Smooth muscle cell (in vitro differentiated cells): ENCODE results near the gene CBLL1. TPM values are rescaled to one million over a fixed set of nuclear protein-coding genes. Genes with fewer than 3 reads are reported as not detected.

Experiments
- DNase-seq: peaks from one replicate; lab custom pipeline; 2025; ENCODE audit not compliant: unreplicated experiment; lab: John Stamatoyannopoulos, UW
- H2AFZ ChIP-seq: fragments of 200-600 bp; sonication (generic); 2 replicates; pipeline ENCODE4 v1.6.0; 2016; ENCODE audit warnings: antibody characterized with exemption, low read depth, mild to moderate bottlenecking
- H3F3A ChIP-seq: fragments of 200-600 bp; sonication (generic); 2 replicates; pipeline ENCODE4 v1.6.0; 2017; ENCODE audit warnings: antibody characterized with exemption, low read depth
- H3K27ac ChIP-seq: fragments of 200-600 bp; sonication (generic); 2 replicates; pipeline ENCODE4 v1.5.1; 2016; ENCODE audit warnings: low read depth, mild to moderate bottlenecking
- H3K27me3 ChIP-seq: fragments of 200-600 bp; sonication (generic); 2 replicates; pipeline ENCODE4 v1.6.1; 2016; ENCODE audit warnings: low read depth, mild to moderate bottlenecking
- H3K36me3 ChIP-seq: fragments of 200-600 bp; sonication (generic); 2 replicates; pipeline ENCODE4 v1.5.1; 2016; ENCODE audit warnings: low read depth
- H3K4me1 ChIP-seq: fragments of 200-600 bp; sonication (generic); 2 replicates; pipeline ENCODE4 v1.5.1; 2016; ENCODE audit warnings: low read depth
- H3K4me2 ChIP-seq: fragments of 200-600 bp; sonication (generic); 2 replicates; pipeline ENCODE4 v1.6.0; 2016; ENCODE audit warnings: mild to moderate bottlenecking
- H3K4me3 ChIP-seq: fragments of 200-600 bp; sonication (generic); 2 replicates; pipeline ENCODE4 v1.5.1; 2016; ENCODE audit warnings: mild to moderate bottlenecking
- H3K79me2 ChIP-seq: fragments of 200-600 bp; sonication (generic); 2 replicates; pipeline ENCODE4 v1.6.0; 2016; ENCODE audit warnings: low read depth, mild to moderate bottlenecking
- H3K9ac ChIP-seq: fragments of 200-600 bp; sonication (generic); 2 replicates; pipeline ENCODE4 v1.6.0; 2016; ENCODE audit warnings: low read depth
- H3K9me3 ChIP-seq: fragments of 200-600 bp; sonication (generic); replicated peaks from 2 replicates; pipeline ENCODE4 v1.5.1; 2016; ENCODE audit warnings: low read depth
- H4K20me1 ChIP-seq: fragments of 200-600 bp; sonication (generic); 2 replicates; pipeline ENCODE4 v1.6.0; 2016; ENCODE audit warnings: low read depth
- CTCF ChIP-seq: fragments of 200-600 bp; sonication (generic); IDR thresholded peaks from 2 replicates; pipeline ENCODE4 v1.5.1; 2017; ENCODE audit warnings: borderline replicate concordance, mild to moderate bottlenecking, antibody characterized with exemption; ENCODE audit not compliant: insufficient read depth, poor library complexity, severe bottlenecking
- WGBS: methylation state at CpG from one replicate; pipeline ENCODE4 v1.1.7; 2016; ENCODE audit warnings: low lambda C conversion rate; 5-methylcytosine and 5-hydroxymethylcytosine counted together
- polyA plus RNA-seq: library from polyadenylated mRNA; unstranded; fragments of >200 nt; fragmentation: Nextera tagmentation; extraction: Ambion mirVana; gene quantifications from 2 replicates; pipeline ENCODE4 v1.2.1, GENCODE V29; 2016
- total RNA-seq: library from RNA; depleted of rRNA; stranded (reverse); fragments of >200 nt; gene quantifications from 2 replicates; pipeline ENCODE4 v1.2.3, GENCODE V29; 2014

CBLL1 gene
- total RNA-seq (17.8 and 31.4 TPM in 2 replicates), polyA plus RNA-seq (20.4 and 22.9 TPM in 2 replicates)

GRCh38 chr7:107743567-107744344 lies at the start of gene CBLL1:
Gene CBLL1 (plus strand): TSS chr7:107744142. CDS start chr7:107744164, 22 bp downstream.
- 2% methylated on average over 56 of the region's 56 CpGs for WGBS
- Histone ChIP-seq H3K79me2 (peaks cover 47% of the 10 kb centered on the region), H3F3A (peaks cover 4% of the 10 kb centered on the region), H3K4me3 (peak within 1 kb of the TSS; percentile 84), H3K9ac (peak within 1 kb of the TSS; percentile 80), H2AFZ (peak within 1 kb of the TSS; percentile 94), H4K20me1 (peaks cover 42% of the 10 kb centered on the region), H3K27me3 (peaks cover 15% of the 10 kb centered on the region), H3K27ac (peak within 1 kb of the TSS; percentile 69), H3K36me3 (no peaks in the 10 kb centered on the region), H3K4me1 (peaks cover 21% of the 10 kb centered on the region), H3K9me3 (no peaks in the 10 kb centered on the region), H3K4me2 (peak within 1 kb of the TSS; percentile 100)
- peak; percentile 53 for TF ChIP-seq CTCF
- peak; percentile 93 for DNase-seq

- no peak for DNase-seq
- Histone ChIP-seq H2AFZ (no peak overlapping the region), H3K4me3 (no peak overlapping the region), H3K27ac (no peak overlapping the region), H3K36me3 (no peaks in the 10 kb centered on the region), H3K79me2 (no peaks in the 10 kb centered on the region), H3F3A (no peaks in the 10 kb centered on the region), H3K27me3 (peaks cover 18% of the 10 kb centered on the region), H3K9me3 (no peaks in the 10 kb centered on the region), H4K20me1 (no peaks in the 10 kb centered on the region), H3K9ac (no peak overlapping the region), H3K4me1 (no peaks in the 10 kb centered on the region), H3K4me2 (no peak overlapping the region)
- TF ChIP-seq CTCF, result no peak
- WGBS, result 86% methylated on average over 5 of the region's 5 CpGs
These were observed 49.6 kb upstream of the CBLL1 start for GRCh38 chr7:107694386-107694785.

GRCh38 chr7:107696330-107696946 lies 47.5 kb upstream of the CBLL1 start:
- H3K4me1 ChIP-seq, result no peaks in the 10 kb centered on the region
- H3K27me3 ChIP-seq, result peaks cover 18% of the 10 kb centered on the region
- H3K9ac ChIP-seq, result no peak overlapping the region
- no peak overlapping the region for H3K27ac ChIP-seq
- TF ChIP-seq CTCF, result no peak
- DNase-seq, result no peak
- H3K9me3 ChIP-seq, result no peaks in the 10 kb centered on the region
- H4K20me1 ChIP-seq, result no peaks in the 10 kb centered on the region
- H2AFZ ChIP-seq, result no peak overlapping the region
- no peak overlapping the region for H3K4me2 ChIP-seq
- WGBS, result 85% methylated on average over 4 of the region's 4 CpGs
- H3K4me3 ChIP-seq, result no peak overlapping the region
- H3K36me3 ChIP-seq, result no peaks in the 10 kb centered on the region
- no peaks in the 10 kb centered on the region for H3K79me2 ChIP-seq
- H3F3A ChIP-seq, result no peaks in the 10 kb centered on the region
